Heart left ventricle (tissue), 11 donors: ENCODE data around the gene LRRC26. TPM values are rescaled to one million over a fixed set of nuclear protein-coding genes. Genes with fewer than 3 reads are reported as not detected.

ENCODE experiments used
- microRNA-seq, 4 donors: library from miRNA; unstranded; fragments of <30 nt; microRNA quantifications; one replicate each; pipeline versions ENCODE4 to v1.2.0, GENCODE V29; 2017 to 2020
- polyA plus RNA-seq, 2 donors: library from polyadenylated mRNA; stranded (reverse); fragments of 200-250 nt; gene quantifications; one replicate each; pipeline ENCODE4 v1.2.3, GENCODE V29; 2013
- total RNA-seq, 9 donors: library from RNA; depleted of rRNA in 2 of 9; stranded (reverse); fragments of >200 nt in 2 of 9; fragmentation: NEBNext Ultra II Directional in 3 of 9; extraction: Animal tissue kit (Norgen Biotek cat#: 25700) in 3 of 9; gene quantifications; one replicate each; pipeline versions ENCODE4 v1.1.0 to v1.2.4, GENCODE V29; 2016 to 2023
- donor health status: ischemic (EF 13 %, LVEDD 7.1; RV severe dilation, severe dysfunction).
- donor health status: healthy with polysubstance abuse.
- donor health status: DM: no; HTN: yes; CAD: no.
- donor health status: DM: no; HTN: no; CAD: no.
- donor health status: ischemic (EF 25% LVEDD 5.7; RV mildly dilated, moderate dysfunction).
- donor health status: healthy.
- donor health status: DM: yes; HTN: yes; CAD: no.
- donor health status: PGD.
- donor health status: nonischemic (EF 23%, LVEDD 6.1; RV moderate dilation, normal function).

Gene LRRC26
- total and polyA plus RNA-seq, 11 donors: not detected

Small RNA genes within 50 kb of the gene (microRNA-seq; reads per million reads assigned to microRNA genes)
- 0 reads per million in 4 donors for gene MIR3621

Other genes starting within 250 kb of the LRRC26 start
Only the 30 nearest of the 31 such genes appear.
- 1 to 10 TPM in 7 of 9 donors, not detected in 2; 1.2 to 3.7 (median 1.5) TPM for gene C8G, start 224.8 kb downstream of the LRRC26 start, total RNA-seq
- gene C8G, start 224.8 kb downstream of the LRRC26 start, polyA plus RNA-seq: 1 to 10 TPM; 1.0 to 3.1 TPM
- gene LCN12, start 217.8 kb downstream of the LRRC26 start, total RNA-seq: 10 to 100 TPM in 2 of 9 donors, 1 to 10 TPM in 7; 1.9 to 23.7 (median 6.4) TPM
- 1 to 10 TPM in 1 of 2 donors, under 1 TPM in 1; 0.46 to 3.9 TPM for gene LCN12, start 217.8 kb downstream of the LRRC26 start, polyA plus RNA-seq
- 1,000 to 10,000 TPM; 1,152 to 4,769 (median 3,109) TPM for gene PTGDS, start 192.5 kb downstream of the LRRC26 start, total RNA-seq
- gene PTGDS, start 192.5 kb downstream of the LRRC26 start, polyA plus RNA-seq: 1,000 to 10,000 TPM; 2,982 to 5,295 TPM
- 10 to 100 TPM in 2 of 9 donors, 1 to 10 TPM in 5, under 1 TPM in 2; 0.16 to 14.9 (median 2.7) TPM for gene LCNL1, start 187.1 kb downstream of the LRRC26 start, total RNA-seq
- gene LCNL1, start 187.1 kb downstream of the LRRC26 start, polyA plus RNA-seq: 1 to 10 TPM in 1 of 2 donors, under 1 TPM in 1; 0.14 to 5.8 TPM
- 10 to 100 TPM; 15.0 to 35.3 (median 19.4) TPM for gene PAXX, start 177.6 kb downstream of the LRRC26 start, total RNA-seq
- 10 to 100 TPM; 31.2 to 57.3 TPM for gene PAXX, start 177.6 kb downstream of the LRRC26 start, polyA plus RNA-seq
- 10 to 100 TPM in 1 of 9 donors, 1 to 10 TPM in 8; 1.5 to 16.7 (median 5.0) TPM for gene CLIC3, start 173.5 kb downstream of the LRRC26 start, total RNA-seq
- gene CLIC3, start 173.5 kb downstream of the LRRC26 start, polyA plus RNA-seq: 10 to 100 TPM in 1 of 2 donors, 1 to 10 TPM in 1; 3.9 to 11.3 TPM
- 10 to 100 TPM; 19.1 to 44.3 (median 33.4) TPM for gene ABCA2, start 141.8 kb downstream of the LRRC26 start, total RNA-seq
- gene ABCA2, start 141.8 kb downstream of the LRRC26 start, polyA plus RNA-seq: 10 to 100 TPM; 13.1 to 30.6 TPM
- under 1 TPM in 2 of 9 donors, not detected in 7; 0.15 to 0.48 TPM for gene FUT7, start 138.0 kb downstream of the LRRC26 start, total RNA-seq
- under 1 TPM in 1 of 2 donors, not detected in 1; 0.17 TPM for gene FUT7, start 138.0 kb downstream of the LRRC26 start, polyA plus RNA-seq
- gene NPDC1, start 123.9 kb downstream of the LRRC26 start, total RNA-seq: 100 to 1,000 TPM in 1 of 9 donors, 10 to 100 TPM in 8; 45.1 to 114 (median 55.1) TPM
- 10 to 100 TPM; 38.4 to 71.7 TPM for gene NPDC1, start 123.9 kb downstream of the LRRC26 start, polyA plus RNA-seq
- 1 to 10 TPM in 8 of 9 donors, under 1 TPM in 1; 0.85 to 2.9 (median 1.2) TPM for gene ENTPD2, start 116.0 kb downstream of the LRRC26 start, total RNA-seq
- 1 to 10 TPM in 1 of 2 donors, under 1 TPM in 1; 0.50 to 1.2 TPM for gene ENTPD2, start 116.0 kb downstream of the LRRC26 start, polyA plus RNA-seq
- gene SAPCD2, start 99.5 kb downstream of the LRRC26 start, total RNA-seq: 1 to 10 TPM in 1 of 9 donors, under 1 TPM in 8; 0.09 to 2.0 (median 0.20) TPM
- under 1 TPM; 0.15 to 0.22 TPM for gene SAPCD2, start 99.5 kb downstream of the LRRC26 start, polyA plus RNA-seq
- gene UAP1L1, start 92.5 kb downstream of the LRRC26 start, total RNA-seq: 10 to 100 TPM in 4 of 9 donors, 1 to 10 TPM in 5; 5.9 to 15.1 (median 9.4) TPM
- gene UAP1L1, start 92.5 kb downstream of the LRRC26 start, polyA plus RNA-seq: 10 to 100 TPM in 1 of 2 donors, 1 to 10 TPM in 1; 3.9 to 12.4 TPM
- 10 to 100 TPM; 17.6 to 40.6 (median 21.7) TPM for gene MAN1B1, start 83.1 kb downstream of the LRRC26 start, total RNA-seq
- gene MAN1B1, start 83.1 kb downstream of the LRRC26 start, polyA plus RNA-seq: 10 to 100 TPM; 26.7 to 29.5 TPM
- gene DPP7, start 55.3 kb downstream of the LRRC26 start, total RNA-seq: 100 to 1,000 TPM in 8 of 9 donors, 10 to 100 TPM in 1; 96.6 to 137 (median 119) TPM
- gene DPP7, start 55.3 kb downstream of the LRRC26 start, polyA plus RNA-seq: 100 to 1,000 TPM; 112 to 260 TPM
- not detected for gene GRIN1, start 30.9 kb downstream of the LRRC26 start, total RNA-seq
- gene GRIN1, start 30.9 kb downstream of the LRRC26 start, polyA plus RNA-seq: under 1 TPM in 1 of 2 donors, not detected in 1; 0.10 TPM
- gene TMEM210, start 2.0 kb upstream of the LRRC26 start, total RNA-seq: not detected
- not detected for gene TMEM210, start 2.0 kb upstream of the LRRC26 start, polyA plus RNA-seq
- 10 to 100 TPM; 14.3 to 35.9 (median 28.9) TPM for gene ANAPC2, start 18.5 kb upstream of the LRRC26 start, total RNA-seq
- gene ANAPC2, start 18.5 kb upstream of the LRRC26 start, polyA plus RNA-seq: 10 to 100 TPM; 26.6 to 33.4 TPM
- gene SSNA1, start 18.6 kb upstream of the LRRC26 start, total RNA-seq: 100 to 1,000 TPM in 2 of 9 donors, 10 to 100 TPM in 7; 46.0 to 123 (median 59.9) TPM
- gene SSNA1, start 18.6 kb upstream of the LRRC26 start, polyA plus RNA-seq: 100 to 1,000 TPM; 120 to 161 TPM
- 10 to 100 TPM; 11.5 to 18.0 (median 16.6) TPM for gene TPRN, start 30.7 kb upstream of the LRRC26 start, total RNA-seq
- 10 to 100 TPM; 12.5 to 16.7 TPM for gene TPRN, start 30.7 kb upstream of the LRRC26 start, polyA plus RNA-seq
- 10 to 100 TPM; 30.8 to 43.7 (median 39.9) TPM for gene TMEM203, start 35.6 kb upstream of the LRRC26 start, total RNA-seq
- gene TMEM203, start 35.6 kb upstream of the LRRC26 start, polyA plus RNA-seq: 10 to 100 TPM; 49.8 to 52.0 TPM
- gene NDOR1, start 35.6 kb upstream of the LRRC26 start, total RNA-seq: 1 to 10 TPM; 4.5 to 9.6 (median 6.1) TPM
- 1 to 10 TPM; 6.2 to 9.2 TPM for gene NDOR1, start 35.6 kb upstream of the LRRC26 start, polyA plus RNA-seq
- gene RNF208, start 52.2 kb upstream of the LRRC26 start, total RNA-seq: 10 to 100 TPM in 7 of 9 donors, 1 to 10 TPM in 2; 6.9 to 34.1 (median 22.5) TPM
- gene RNF208, start 52.2 kb upstream of the LRRC26 start, polyA plus RNA-seq: 10 to 100 TPM in 1 of 2 donors, 1 to 10 TPM in 1; 9.3 to 72.7 TPM
- under 1 TPM in 6 of 9 donors, not detected in 3; 0.22 to 0.61 (median 0.29) TPM for gene CYSRT1, start 55.1 kb upstream of the LRRC26 start, total RNA-seq
- gene CYSRT1, start 55.1 kb upstream of the LRRC26 start, polyA plus RNA-seq: under 1 TPM; 0.14 to 0.27 TPM
- gene RNF224, start 57.5 kb upstream of the LRRC26 start, total RNA-seq: not detected
- not detected for gene RNF224, start 57.5 kb upstream of the LRRC26 start, polyA plus RNA-seq
- not detected for gene SLC34A3, start 60.9 kb upstream of the LRRC26 start, total RNA-seq
- gene SLC34A3, start 60.9 kb upstream of the LRRC26 start, polyA plus RNA-seq: not detected
- gene TUBB4B, start 71.2 kb upstream of the LRRC26 start, total RNA-seq: 100 to 1,000 TPM; 244 to 769 (median 456) TPM
- 100 to 1,000 TPM; 705 to 900 TPM for gene TUBB4B, start 71.2 kb upstream of the LRRC26 start, polyA plus RNA-seq
- under 1 TPM in 2 of 9 donors, not detected in 7; 0.23 to 0.31 TPM for gene STPG3, start 81.2 kb upstream of the LRRC26 start, total RNA-seq
- gene STPG3, start 81.2 kb upstream of the LRRC26 start, polyA plus RNA-seq: under 1 TPM in 1 of 2 donors, not detected in 1; 0.61 TPM
- 10 to 100 TPM; 32.5 to 55.5 (median 38.1) TPM for gene NELFB, start 85.3 kb upstream of the LRRC26 start, total RNA-seq
- 10 to 100 TPM; 31.4 to 77.8 TPM for gene NELFB, start 85.3 kb upstream of the LRRC26 start, polyA plus RNA-seq
- 10 to 100 TPM; 14.0 to 46.4 (median 18.5) TPM for gene TOR4A, start 107.7 kb upstream of the LRRC26 start, total RNA-seq
- 10 to 100 TPM in 1 of 2 donors, 1 to 10 TPM in 1; 6.6 to 16.3 TPM for gene TOR4A, start 107.7 kb upstream of the LRRC26 start, polyA plus RNA-seq
- gene NRARP, start 132.2 kb upstream of the LRRC26 start, total RNA-seq: 10 to 100 TPM in 5 of 9 donors, 1 to 10 TPM in 4; 6.4 to 15.8 (median 10.3) TPM
- 1 to 10 TPM; 1.6 to 4.2 TPM for gene NRARP, start 132.2 kb upstream of the LRRC26 start, polyA plus RNA-seq